Ureter (tissue), 1 donor: Measurements from ENCODE around the gene C12orf42. TPM values are rescaled to one million over a fixed set of nuclear protein-coding genes. Genes with fewer than 3 reads are reported as not detected.
"Not testable (repeated sequence)": the region's sequence is repeated elsewhere in the genome, so short reads cannot be mapped to it uniquely, and the experiment has no call there.

ENCODE experiments used
- DNase-seq: peaks from one replicate; pipeline ENCODE4 v3.0.0-alpha.2; 2020; ENCODE audit warnings: low spot score
- total RNA-seq: library from RNA; stranded (reverse); gene quantifications from one replicate; pipeline ENCODE4 v1.2.4, GENCODE V29; 2023
- donor health status: DM: yes; HTN: yes; CAD: no.

C12orf42 gene
- total RNA-seq, 1 donor from 2014 or later: not detected

DNA sequence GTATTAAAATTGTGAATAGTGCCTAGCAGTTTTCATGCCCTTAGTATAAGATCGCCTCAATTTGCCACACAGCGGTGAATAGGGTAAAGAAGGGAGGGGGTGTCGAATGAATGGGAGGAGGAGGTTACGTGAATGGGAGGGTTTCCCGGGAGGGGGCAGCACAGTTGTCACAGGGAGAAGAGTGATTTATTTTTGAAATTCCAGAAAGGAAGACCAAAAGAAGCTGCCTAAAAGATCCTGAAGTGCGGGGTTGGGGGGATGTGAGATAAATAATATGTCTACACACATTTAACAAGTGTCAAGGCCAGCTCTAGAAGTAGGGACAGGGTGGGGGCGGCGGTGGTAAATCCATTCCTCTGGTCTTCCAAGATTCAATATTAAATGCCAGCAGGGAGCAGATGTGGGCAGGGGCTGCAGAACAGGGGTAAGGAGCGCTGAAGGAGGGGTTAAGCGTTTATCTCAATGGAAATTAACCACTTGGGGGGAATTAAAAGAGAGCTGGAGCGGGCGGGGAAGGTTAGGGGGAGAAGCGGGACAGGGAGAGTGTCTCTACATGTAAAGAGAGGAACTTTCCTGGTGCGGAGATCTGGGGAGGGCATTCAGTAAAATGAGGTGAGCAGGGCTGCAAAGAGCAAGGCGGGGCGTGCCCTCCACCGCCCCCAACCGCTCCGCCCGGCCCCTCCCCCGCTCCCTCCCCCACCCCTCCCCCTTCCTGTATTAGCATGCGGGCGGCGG, 867 bp downstream of the C12orf42 start:
- no peak for DNase-seq

- DNase-seq: no peak
Measured at GRCh38 chr12:103494051-103494733, 1.6 kb downstream of the C12orf42 start.

GRCh38 chr12:103493199-103493598, 2.6 kb downstream of the C12orf42 start:
- no peak for DNase-seq

- DNase-seq: no peak
Measured at GRCh38 chr12:103482365-103482764, 13.4 kb downstream of the C12orf42 start.

GRCh38 chr12:103475073-103475472, 20.7 kb downstream of the C12orf42 start:
- DNase-seq: no peak

DNA sequence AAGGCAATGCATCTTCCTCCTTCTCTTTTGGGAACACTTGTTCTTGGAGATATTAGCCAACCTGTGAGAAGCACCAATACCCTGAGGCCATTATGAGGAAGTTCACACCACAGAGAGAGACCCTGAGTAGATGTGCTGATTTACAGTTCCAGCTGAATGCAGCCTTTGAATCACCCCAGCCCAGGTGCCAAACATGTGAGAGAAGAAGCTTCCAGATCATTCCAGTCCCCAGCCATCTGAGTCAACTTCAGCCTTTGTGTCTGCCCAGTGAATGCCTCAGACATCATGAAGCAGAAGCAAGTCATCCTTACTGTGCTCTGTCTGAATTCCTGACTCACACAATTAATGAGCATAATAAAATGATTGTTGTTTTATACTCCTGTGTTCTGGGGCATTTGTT, 25.1 kb downstream of the C12orf42 start:
- DNase-seq: no peak

DNA sequence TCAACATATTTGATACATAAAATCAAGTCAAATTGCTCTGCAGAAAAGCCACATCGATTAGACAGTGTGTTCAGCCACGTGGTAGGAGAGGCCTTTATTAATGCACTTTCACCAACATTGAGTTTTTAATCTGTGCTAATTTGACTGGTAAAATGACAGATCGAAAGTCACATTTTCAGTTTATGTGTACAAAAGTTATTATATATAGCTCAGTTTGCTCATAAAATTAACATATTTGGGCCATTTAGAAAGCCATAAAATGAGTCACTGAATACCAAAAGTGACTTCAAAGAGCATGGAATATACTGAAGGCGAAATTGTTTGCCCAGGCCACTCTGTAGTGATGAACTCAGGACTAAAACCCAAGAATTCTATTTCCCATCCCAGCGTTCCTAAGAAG, 26.0 kb downstream of the C12orf42 start:
- DNase-seq: no peak

GRCh38 chr12:103468837-103469236, 26.9 kb downstream of the C12orf42 start:
- DNase-seq: no peak

DNA sequence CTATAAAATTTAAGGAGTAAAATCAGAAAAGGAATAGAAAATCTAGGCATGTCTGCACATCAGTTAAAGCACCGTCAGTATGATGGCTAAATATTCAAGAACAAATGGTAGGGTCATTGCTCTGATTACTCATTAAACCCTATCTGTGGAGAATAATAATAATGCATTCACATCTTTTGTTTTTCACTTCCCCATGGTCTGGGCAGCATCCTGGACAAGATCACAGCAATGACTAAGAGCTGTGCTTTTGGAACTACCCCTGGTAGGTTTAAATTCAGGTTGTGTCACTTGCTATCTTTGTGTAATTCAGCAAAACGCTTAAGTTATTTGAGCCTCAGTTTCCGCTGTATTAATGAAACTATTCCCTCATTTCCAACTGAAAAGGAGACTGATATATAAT, 33.1 kb downstream of the C12orf42 start:
- DNase-seq: no peak

DNA sequence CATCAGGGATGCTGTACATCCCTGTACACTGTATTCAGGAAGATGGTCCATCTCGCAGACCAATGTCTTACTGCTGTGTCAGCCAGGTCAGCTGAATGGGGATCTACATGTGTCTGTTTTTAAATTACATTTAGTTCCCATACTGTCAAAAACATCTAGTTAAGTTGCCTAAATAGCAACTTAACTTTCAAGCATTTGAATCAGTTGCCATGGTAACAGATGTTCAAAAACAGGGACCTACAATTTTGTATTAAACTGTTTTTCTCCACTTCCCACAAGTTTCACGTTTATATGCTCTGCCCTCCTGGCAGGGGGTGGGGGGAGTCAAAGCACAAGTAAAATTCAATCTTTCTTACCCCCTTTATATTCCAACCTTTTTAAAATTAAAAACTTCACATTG, 38.3 kb downstream of the C12orf42 start:
- no peak for DNase-seq

- DNase-seq: no peak
Measured at GRCh38 chr12:103456006-103456405, 39.8 kb downstream of the C12orf42 start.

DNA sequence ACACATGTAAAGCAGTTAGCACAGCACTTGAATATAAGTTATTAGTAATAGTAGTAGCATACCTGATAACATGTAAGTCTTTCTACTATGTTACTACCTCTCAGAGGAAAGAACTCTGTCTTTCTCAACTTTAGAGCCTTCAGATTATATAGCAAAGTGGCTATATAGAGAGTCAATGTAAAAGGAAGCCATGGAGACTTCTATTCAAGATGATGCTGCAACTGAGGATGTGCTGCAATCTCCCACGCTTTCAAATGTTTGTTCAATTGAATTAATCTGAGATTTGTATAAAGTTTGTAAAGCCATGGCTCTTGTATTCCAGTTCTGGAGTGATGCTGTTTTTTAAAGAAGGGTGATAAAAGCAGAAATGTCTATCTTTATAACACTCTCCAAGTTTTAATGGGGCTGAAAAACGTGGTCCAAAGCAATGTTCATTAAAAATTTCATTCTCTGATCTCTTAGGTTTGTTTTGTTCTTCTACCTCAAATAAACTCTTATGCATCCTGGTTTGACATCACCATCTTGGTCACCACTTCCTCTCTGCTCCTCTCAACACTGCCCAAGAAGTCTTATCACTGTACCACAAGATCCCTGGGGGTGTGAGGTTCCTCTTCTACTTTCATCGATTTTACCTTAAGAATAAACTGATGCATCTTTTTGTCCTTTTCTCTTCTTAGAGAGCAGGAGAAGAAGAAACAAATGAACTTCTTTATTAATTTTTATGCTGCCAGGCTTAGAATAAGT, 40.6 kb downstream of the C12orf42 start:
- no peak for DNase-seq

- no peak for DNase-seq
Measured at GRCh38 chr12:103444983-103445382, 50.8 kb downstream of the C12orf42 start.

GRCh38 chr12:103442822-103443221, 52.9 kb downstream of the C12orf42 start:
- DNase-seq: no peak

GRCh38 chr12:103442182-103442555, 53.6 kb downstream of the C12orf42 start:
- DNase-seq: no peak

- DNase-seq: no peak
Measured at GRCh38 chr12:103441437-103442181, 54.2 kb downstream of the C12orf42 start.

DNA sequence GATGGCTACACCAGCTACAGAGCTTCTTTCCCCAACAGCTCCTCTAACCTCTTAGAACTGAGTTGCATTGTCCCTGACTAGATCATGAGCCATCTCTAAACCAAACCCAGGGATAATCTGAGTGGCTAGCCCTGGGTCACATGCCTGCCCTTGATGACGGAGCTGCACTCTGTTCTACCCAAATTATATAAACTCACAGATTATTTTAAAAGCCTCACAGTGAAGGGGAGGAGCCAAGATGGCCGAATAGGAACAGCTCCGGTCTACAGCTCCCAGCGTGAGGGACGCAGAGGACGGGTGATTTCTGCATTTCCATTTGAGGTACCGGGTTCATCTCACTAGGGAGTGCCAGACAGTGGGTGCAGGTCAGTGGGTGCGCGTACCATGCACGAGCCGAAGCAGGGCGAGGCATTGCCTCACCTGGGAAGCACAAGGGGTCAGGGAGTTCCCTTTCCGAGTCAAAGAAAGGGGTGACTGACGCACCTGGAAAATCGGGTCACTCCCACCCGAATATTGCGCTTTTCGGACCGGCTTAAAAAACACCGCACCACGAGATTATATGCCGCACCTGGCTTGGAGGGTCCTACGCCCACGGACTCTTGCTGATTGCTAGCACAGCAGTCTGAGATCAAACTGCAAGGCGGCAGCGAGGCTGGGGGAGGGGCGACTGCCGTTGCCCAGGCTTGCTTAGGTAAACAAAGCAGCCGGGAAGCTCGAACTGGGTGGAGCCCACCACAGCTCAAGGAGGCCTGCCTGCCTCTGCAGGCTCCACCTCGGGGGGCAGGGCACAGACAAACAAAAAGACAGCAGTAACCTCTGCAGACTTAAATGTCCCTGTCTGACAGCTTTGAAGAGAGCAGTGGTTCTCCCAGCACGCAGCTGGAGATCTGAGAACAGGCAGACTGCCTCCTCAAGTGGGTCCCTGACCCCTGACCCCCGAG, 61.3 kb downstream of the C12orf42 start:
- not testable (repeated sequence) for DNase-seq

GRCh38 chr12:103431950-103432349, 63.8 kb downstream of the C12orf42 start:
- no peak for DNase-seq

GRCh38 chr12:103431387-103431786, 64.4 kb downstream of the C12orf42 start:
- DNase-seq: no peak

GRCh38 chr12:103425674-103426073, 70.1 kb downstream of the C12orf42 start:
- DNase-seq: not testable (repeated sequence)
